GM18499 (cell line): ENCODE results near the gene HEPN1.

Experiments used
- ATAC-seq: cut with Tn5 transposase; IDR thresholded peaks from one replicate; pipeline ENCODE4 v1.9.1; 2021; ENCODE audit warnings: moderate number of reproducible peaks; ENCODE audit not compliant: insufficient read depth, unreplicated experiment

HEPN1 gene

DNA sequence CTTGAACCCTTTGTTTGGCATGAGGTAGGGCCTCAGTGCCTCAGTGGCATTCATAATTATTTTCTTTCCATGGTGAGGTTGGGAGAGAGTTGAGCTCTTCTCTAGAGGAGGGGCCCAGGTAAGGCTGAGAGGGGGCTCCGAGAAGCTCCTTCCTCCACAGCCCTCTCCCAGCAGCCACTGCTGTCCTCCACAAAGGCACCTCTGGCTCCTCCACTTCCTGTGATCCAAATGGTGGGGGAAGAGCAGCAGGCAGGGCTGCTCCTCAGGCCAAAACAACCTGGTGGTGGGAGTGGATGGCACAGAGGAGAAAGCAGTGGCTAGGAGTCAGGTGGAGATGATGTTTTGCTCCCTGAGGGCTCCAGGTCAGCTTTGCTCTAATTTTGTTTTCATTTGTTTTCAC, 34.7 kb upstream of the HEPN1 start:
- no peak for ATAC-seq

DNA sequence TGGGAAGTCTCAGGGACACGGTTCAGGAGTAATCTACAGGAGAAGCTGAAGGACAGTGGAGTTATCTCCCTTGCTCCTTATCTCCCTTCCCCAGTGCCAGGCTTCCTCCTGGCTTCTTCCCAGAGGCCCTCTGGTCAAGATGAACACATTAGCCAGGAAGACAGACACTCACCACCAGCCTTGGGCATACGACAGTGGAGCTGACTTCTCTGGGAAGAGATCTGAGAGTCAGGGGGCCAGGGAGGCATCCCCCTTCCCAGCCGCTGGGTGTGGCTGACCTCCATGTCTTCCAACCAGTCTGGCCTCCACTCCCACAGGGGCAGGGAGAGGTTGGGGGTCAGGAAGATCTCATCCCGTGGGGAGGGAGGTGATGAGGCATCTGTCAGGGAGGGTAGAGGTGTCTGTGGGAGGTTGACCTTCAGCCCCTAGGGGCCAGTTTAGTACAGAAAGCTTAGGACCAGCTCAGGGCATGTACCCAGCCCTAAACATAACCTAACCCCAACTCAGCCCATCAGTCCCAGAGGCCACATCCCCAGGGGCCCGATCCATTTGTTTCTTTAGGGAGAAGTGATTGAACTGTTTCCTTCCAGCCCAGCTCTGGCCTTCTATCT, 34.1 kb upstream of the HEPN1 start:
- no peak for ATAC-seq

DNA sequence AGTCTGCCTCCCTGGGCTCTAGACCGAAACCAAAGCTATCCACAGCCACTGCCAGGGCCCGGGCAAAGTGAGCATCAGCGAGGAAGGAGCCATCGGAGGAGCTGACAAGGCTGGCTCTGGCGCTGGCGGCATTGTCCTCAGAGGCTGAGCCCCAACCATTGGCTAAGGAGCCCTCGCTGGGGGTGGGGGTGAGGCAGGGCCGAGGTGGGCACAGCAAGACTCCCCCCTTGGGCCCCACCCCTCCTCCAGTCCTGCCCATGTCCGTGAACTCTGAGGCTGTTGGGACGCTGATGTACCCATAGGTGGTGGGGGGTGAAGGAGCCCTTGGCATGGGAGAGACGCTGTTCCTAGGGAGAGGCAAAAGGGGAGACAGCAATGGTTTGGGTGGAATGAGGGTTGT, 32.6 kb upstream of the HEPN1 start:
- no peak for ATAC-seq

DNA sequence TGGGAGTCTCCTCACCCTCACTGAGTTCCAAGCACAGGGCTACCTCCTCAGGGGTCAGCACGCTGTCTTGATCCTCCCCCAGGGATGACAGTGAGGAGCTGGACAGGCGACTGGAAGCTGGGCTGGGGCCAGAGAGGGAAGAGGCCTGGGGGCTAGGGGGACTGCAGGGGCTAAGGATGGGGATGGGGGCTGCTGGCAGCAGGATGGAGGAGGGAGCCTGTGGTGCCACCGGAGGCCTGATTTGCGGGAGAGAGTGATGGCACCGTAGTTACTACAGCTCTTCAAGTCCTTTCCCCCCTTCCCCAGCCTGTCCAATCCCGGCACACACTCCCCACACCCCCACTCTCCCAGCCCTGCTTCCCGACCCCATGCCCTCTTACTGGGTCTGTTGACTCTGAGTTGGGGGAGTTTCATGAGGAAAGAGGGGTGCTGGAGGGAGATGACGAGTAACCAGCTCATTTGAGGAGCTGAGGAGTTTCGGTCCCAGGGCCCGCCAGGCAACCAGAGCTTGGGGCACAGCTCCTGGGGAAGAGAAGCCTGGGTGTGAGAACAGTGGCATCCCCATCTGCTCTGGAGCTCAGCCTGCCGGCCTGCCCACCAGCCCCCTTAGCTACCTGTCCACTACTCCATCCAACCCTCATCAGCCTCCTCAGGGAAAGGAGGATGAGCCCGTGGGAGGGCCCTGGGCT, 31.9 kb upstream of the HEPN1 start:
- ATAC-seq = no peak

DNA sequence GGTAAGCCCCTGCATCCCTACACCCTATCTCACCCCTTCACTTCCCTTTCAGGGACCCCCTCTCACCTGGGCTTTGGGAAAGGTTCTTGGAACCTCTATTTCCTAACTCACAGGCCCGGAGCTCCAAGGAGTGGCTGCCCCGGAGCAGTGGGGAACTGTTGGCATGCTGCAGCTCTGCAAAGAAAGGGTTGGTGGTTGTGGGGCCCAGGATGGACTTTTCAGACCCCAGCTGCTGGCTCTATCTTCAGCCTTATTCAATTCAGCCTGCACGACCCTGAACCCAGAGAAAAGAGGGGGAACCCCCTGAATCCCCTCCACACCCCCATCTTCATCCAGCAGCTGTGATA, 31.4 kb upstream of the HEPN1 start:
- ATAC-seq = no peak

DNA sequence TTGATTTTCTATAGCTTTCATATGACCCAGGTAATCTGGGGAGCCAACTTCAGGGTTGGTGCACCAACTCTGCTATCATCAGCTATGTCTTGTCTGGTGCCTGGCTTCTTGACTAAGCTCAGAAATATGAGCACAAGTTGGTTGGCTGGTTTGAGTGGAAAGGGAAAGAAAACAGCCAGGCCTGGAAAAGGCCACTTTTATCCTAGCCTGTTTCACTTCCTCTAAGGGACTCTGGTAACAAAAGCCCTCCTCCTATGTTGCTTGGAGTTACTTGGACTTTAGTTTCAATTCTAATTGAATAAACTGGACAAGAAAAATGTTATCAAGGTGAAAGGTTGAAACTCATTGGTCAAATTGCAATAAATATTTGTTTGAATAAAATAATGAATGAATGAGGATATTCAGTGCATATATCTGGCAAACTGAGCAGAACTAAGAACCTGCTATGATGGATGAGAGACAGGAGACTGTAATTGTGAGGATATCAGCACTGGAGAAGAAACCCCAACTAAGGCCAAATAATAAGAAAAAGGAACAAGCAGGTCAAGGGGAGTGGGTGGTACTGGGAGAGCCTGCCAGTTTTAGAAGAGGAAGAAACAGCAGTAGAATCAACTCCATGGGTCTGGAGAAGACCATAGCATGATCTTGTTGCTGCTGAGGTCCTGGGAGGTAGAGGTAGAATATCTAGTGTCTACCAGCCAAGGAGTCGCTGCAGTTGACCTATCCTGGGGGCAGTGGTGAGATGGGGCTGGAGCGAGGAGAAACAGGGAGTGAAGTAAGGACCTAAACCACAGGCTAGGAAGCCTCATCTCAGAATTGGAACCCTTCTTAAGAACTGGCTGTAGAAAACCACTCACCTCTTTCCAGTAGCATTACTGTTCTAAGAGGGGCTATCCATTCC, 29.6 kb upstream of the HEPN1 start:
- ATAC-seq = no peak

DNA sequence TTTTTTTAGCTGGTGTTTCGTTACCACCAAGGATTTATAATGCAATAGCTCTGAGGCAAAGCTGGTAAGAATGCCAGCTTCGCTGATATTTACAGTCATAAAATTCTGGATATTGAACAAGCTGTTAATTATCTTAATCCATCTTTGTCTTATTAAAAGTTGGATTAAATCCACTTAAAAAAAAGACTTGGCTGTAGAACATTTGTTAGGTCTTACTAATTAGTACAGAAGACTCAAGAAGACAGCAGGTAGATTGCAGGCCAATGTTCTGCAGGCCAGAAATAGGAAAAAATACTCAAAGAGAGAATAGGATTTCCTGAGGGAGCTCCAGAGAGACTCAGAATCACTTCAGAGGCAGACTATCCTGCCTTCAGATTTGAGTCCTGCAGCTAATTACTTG, 28.9 kb upstream of the HEPN1 start:
- ATAC-seq = no peak

DNA sequence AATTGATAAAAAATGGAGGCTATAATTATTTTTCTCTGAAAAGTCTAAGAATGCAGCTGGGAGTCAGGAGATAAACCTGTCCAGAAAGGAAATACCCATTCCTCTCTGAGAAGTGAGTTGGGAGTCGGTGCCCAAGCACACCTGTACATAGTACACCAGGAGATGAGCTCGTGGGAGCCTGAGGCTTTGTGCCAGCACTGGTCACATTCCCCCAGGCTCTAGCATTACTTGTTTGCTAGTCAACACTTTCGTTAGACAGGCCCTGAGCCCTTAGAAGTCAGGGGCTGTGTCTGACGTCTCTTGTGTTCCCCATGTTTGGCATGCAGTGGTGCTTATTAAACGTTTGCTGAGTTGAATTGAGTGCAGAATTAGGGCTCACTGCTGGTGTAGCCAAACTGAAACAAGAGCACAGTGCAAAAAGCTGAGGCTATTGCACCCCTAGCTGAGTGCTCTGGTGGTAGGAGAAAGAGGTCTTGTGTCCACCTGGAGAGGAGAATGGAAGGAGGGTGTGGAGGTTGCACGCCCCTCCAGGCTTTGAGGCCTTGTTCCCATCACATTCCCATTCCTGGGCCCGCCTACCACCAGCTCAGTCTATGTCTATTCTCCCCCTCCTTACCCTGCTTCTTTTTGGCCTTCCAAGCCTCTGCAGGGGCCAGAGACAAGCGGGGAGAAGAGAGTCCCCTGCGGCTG, 28.2 kb upstream of the HEPN1 start:
- ATAC-seq = no peak

DNA sequence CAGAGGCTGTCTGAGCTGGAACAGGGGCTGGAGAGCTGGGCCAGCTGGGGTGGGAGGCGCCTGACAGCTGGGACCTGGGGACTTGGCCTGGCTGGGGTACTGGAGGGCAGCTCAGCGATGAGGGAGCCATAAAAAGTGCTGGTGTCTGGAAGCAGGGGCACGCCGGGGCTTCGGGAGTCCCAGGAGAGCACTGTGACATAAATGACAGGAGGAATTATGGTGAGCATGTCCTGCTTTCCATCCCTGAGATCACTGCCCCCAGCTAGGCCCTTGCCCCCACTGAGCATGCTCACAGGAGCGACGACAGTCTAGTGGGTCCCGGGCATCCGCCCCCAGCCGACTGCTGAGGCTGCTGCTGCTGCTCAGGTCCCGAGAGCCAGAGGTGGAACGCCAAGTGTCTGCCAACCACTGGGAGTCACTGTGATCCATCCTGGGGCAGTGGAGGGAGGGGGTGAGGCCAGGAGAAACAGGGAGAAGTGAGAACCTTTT, 27.6 kb upstream of the HEPN1 start:
- ATAC-seq = no peak

DNA sequence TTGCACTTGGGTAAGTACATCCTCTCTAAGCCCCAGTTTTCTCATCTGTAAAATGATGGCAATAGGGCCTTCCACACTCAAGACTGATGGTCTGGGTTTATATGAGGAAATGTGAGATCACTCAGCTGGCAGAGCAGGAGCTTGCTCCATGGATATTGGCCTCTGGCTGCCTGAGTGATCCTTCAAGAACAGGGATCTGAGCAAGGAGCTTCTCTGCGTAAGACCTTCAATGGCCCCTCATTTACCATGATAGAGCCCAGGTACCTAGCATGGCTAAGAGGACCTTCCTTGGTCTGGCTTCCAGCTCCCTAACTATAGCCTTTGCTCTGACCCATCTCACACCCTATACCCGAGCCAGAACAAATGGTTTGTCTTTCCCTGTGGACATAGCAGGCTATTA, 26.9 kb upstream of the HEPN1 start:
- no peak for ATAC-seq

DNA sequence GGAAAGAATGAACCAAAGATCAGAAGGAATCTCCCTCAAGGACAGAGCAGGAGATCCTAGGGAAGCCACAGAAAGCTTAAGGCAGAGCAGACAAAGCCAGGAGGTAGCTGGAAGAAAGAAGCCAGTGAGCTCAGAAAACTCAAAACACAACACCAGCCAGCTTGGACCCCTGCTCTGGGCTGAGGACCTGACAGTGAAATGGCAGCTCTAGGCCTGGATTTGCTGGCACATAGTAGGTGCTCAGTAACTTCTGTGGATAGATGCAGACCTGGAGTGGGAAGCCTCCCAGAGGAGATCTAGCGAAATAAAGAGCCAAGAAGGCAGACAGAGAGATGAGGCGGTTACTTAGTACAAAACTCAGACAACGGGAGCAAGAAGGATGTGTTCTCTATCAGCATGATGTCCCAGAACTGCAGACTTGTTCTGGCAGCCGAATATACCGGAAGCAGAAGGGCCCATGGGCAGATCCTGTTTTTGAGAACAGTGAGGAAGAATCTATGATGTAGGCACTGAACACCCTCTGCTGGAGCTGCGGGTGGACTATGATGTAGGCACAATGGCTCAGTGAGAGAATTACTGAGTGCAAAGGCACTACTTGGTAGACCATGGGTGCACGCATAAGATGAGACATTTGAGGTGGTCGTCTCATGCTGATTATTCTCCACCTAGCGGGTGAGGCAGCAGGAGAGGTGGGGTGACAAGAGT, 26.1 kb upstream of the HEPN1 start:
- ATAC-seq = no peak

DNA sequence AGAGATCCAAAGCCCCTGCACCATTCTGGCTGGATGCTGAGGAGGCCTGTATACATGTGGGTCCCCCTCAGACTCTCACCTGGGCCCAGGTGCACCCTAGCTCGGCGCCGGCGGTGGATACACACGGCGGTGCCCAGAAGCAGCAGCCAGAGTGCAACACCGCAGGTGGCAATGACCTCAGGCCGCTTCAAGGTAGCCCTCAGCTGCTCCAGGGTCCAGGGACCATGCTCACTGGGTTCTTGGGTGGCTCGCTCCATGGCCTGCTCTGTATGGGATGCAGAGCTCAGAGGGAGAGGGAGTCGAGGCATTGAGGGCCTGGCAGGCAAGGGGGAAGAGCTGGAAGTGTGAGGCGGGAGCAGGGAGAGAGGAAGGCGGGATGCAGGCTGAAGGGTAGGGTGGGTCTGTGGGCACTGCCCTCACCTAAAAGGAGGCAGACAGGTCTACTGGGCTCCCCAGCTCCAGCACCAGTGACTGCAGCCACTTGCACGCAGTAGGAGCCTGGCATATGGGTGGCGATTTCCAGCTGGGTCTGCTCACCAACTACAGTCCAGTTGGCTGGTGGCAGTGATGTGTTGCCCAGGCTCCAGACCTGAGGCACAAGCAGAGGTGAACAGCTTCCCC, 25.2 kb upstream of the HEPN1 start:
- ATAC-seq = no peak

DNA sequence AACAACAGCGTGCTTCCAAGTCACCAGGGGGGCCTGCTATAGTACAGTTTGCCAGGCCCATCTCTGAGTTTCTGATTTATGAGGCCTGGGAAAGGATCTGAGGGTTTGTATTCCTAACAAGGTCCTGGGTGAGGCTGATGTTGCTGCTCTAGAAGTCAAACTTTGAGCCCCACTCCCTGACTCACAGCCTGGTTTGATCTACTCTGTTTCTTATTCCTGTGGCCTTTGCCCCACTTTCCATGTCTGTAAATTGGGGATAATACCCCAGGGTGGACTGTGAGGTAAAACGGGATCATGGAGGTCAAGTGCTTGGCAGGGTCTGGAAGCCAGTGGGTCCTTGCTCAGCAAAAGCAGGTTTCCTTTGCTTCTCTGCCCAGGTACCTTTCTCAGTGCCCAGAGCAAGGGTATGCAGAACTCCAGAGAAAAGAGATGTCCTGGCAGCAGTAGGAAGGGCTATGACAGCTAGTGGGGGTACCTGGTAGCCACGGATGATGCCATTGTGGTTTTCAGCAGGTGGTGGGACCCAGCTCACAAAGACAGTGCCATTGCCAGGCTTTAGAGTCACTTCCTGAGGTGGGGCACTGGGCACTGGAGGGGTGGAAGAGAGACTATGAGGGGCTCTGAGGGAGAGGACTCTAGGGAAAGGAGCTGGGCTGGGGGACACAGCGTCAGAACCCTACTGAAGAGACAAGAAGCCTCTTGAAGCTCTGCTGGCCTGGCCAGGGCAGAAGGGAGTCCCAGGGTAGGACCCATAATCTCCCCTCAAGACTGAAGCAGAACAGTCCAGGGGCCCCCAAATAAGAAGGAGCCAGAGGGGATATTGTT, 24.2 kb upstream of the HEPN1 start:
- no peak for ATAC-seq

DNA sequence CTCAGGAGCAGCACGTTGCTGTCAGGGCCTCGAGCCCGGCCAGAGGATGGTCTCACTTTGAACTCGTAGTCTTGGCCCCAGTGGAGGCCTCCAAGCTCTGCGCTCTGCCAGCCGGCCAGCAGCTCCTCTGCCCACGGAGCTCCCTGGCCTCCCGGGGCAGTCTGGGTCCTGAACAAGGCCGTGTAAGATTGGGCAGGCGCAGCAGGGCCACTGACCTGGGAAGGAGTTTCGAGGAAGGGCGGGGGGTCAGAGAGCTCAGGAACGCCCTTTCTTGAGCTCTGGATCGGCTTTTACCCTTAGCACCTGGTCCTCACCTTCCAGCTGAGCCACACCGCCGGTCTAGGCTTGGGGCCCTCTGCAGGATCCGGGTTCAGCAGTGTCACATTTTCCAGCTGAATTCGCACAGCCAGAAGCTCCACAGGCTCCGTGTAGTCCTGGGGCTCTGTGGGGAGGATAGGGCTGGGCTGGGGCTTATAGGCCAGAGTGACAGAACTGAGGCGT, 23.5 kb upstream of the HEPN1 start:
- no peak for ATAC-seq

DNA sequence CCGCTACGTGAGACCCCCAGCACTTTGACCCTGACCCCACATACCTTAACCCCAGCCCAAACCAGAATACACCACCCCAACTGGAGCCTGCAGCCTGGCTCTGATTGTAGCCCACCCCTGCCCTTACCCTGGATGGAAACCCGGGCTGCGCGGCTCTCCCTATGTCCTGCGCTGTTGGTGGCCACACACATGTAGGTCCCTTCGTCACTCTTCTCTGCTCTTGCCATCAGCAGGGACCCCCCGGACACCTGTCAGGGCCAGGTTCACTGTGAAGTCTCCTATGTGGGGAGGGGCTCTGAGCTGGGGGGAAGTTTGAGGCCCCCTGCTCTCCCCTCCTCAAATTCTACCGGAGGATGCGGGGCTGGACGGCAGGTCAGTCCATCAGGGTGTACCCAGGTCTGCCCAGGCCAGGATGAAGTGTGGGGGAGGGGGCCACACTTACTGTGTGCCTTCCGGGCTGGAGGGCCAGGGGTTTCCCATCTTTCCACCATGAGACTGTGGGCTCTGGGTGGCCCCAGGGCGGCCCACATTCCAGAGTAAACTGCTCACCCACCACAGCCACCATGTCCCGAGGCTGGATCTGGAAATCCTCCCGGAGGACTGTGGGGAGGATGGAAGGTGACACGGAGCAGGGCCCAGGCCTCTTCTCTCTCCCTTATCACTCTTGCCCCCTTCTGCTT, 22.8 kb upstream of the HEPN1 start:
- ATAC-seq = no peak

DNA sequence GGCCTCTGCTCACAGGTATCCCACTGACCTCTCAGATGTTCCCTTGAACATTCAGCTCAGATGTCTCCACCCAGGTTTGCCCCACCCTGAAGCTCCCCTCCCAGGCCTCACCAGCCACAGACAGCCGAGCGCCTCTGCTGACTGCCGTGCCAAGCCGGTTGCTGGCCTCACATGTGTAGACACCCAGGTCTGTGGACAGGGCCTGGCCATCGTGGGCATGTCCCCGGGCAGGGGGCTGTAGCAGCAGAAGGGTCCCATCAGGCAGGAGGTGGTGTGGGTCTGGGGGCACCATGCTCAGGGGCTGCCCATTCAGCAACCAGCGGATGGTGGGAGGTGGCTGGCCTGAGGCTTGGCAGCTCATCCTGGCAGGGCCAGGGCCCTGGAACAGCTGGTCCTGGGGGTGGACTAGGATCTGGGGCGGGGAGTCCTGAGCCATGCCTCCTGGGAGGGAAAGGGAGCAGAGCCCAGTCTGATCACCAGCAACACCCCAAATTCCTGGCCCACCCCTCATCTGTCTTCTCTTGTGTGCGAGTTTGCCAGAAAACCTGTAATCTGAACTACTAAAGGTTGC, 22.1 kb upstream of the HEPN1 start:
- ATAC-seq = no peak

DNA sequence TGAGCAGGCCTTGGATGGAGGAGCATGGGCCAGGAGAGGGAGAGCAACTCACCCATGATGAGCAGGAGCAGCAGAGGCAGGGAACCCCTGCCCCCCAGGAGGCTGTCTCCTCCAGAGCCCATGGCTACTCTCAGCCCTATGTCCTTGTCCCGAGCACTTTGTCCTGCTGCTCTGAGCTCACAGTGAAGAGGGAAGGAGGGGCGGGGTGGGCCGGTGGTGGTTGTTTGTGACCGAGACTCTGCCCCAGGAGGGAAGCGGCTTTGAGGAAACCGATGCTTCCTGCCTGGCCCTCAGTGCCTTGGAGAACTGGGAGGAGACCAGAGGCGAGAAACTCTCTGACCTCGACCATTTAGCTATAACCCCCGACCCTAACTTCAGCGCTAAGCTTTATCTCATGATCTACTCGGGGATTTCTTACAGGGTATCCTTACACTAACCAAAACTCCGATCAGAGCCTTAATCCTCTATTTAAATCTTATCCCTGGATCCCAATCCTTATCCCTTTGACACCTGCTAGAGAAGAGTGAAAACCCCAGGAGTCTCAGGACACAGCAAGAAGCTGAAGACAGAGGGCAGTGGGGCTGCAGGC, 21.3 kb upstream of the HEPN1 start, which contains the start of gene ROBO4:
Gene ROBO4 (minus strand): TSS at position 192 of the 589 bp plus-strand sequence. CDS start 70 bp downstream, at position 122.
- no peak for ATAC-seq
